Neuronal stem cell (in vitro differentiated cells): Measurements from ENCODE around the gene COL6A1.

Source experiments
- DNase-seq: peaks from one replicate; pipeline ENCODE4 v3.0.0-alpha.2; 2013; ENCODE audit warnings: low spot score
- H2AFZ ChIP-seq: one replicate; pipeline ENCODE4 v1.6.1; 2013; ENCODE audit warnings: mild to moderate bottlenecking, low read length, inconsistent platforms
- H2AK5ac ChIP-seq: 2 replicates; pipeline ENCODE4 v1.6.1; 2013; ENCODE audit warnings: low read depth, mild to moderate bottlenecking, inconsistent platforms, low read length, moderate library complexity, mixed read lengths
- H2BK120ac ChIP-seq: 2 replicates; pipeline ENCODE4 v1.6.1; 2013; ENCODE audit warnings: low read depth, mild to moderate bottlenecking, inconsistent platforms, low read length, moderate library complexity, mixed read lengths
- H2BK12ac ChIP-seq: one replicate; pipeline ENCODE4 v1.6.1; 2013; ENCODE audit warnings: low read length, inconsistent platforms
- H2BK15ac ChIP-seq: 2 replicates; pipeline ENCODE4 v1.6.1; 2013; ENCODE audit warnings: mild to moderate bottlenecking, low read length, inconsistent platforms, mixed read lengths
- H2BK5ac ChIP-seq: one replicate; pipeline ENCODE4 v1.6.1; 2013; ENCODE audit warnings: inconsistent platforms, mild to moderate bottlenecking, low read length, moderate library complexity
- H3K14ac ChIP-seq: one replicate; pipeline ENCODE4 v1.6.1; 2013; ENCODE audit warnings: low read length, inconsistent platforms
- H3K18ac ChIP-seq: 2 replicates; pipeline ENCODE4 v1.6.1; 2013; ENCODE audit warnings: low read length, inconsistent platforms
- H3K23ac ChIP-seq: 2 replicates; pipeline ENCODE4 v1.6.1; 2013; ENCODE audit warnings: low read depth, mild to moderate bottlenecking, mixed read lengths, low read length, inconsistent platforms; ENCODE audit not compliant: poor library complexity
- H3K27ac ChIP-seq: replicated peaks from 3 replicates; pipeline ENCODE4 v1.5.1; 2013; ENCODE audit warnings: low read length, inconsistent platforms
- H3K27me3 ChIP-seq, 3 experiments: 2 replicates each; pipeline ENCODE4 v1.6.1; 2013; ENCODE audit warnings: low read length in 3 of 3, mild to moderate bottlenecking in 2 of 3, inconsistent platforms in 1 of 3, low read depth in 1 of 3, mixed read lengths in 1 of 3, moderate library complexity in 1 of 3; ENCODE audit not compliant: control insufficient read depth in 3 of 3, insufficient read depth in 3 of 3
- H3K36me3 ChIP-seq, 2 donors: replicated peaks in 1 of 2; 2 replicates each; pipeline ENCODE4 v1.6.1; 2013; ENCODE audit warnings: low read length in 2 of 2; ENCODE audit not compliant: control insufficient read depth in 2 of 2, insufficient read depth in 2 of 2
- H3K4ac ChIP-seq: 2 replicates; pipeline ENCODE4 v1.6.1; 2013; ENCODE audit warnings: inconsistent platforms, mild to moderate bottlenecking, low read length, moderate library complexity
- H3K4me1 ChIP-seq, 2 donors: 1 replicate in 1 of 2; 2 replicates in 1 of 2; pipeline ENCODE4 v1.6.1; 2013; ENCODE audit warnings: low read length in 2 of 2, low read depth in 1 of 2; ENCODE audit not compliant: control insufficient read depth in 2 of 2, insufficient read depth in 1 of 2
- H3K4me2 ChIP-seq: one replicate; pipeline ENCODE4 v1.6.1; 2013; ENCODE audit warnings: mild to moderate bottlenecking, low read length, inconsistent platforms; ENCODE audit not compliant: insufficient read depth, poor library complexity, severe bottlenecking
- H3K4me3 ChIP-seq, 2 donors: 2 replicates each; pipeline ENCODE4 v1.5.1; 2013; ENCODE audit warnings: low read length in 2 of 2, mild to moderate bottlenecking in 2 of 2, inconsistent platforms in 1 of 2, moderate library complexity in 1 of 2
- H3K79me1 ChIP-seq: one replicate; pipeline ENCODE4 v1.6.1; 2013; ENCODE audit warnings: low read depth, mild to moderate bottlenecking, inconsistent platforms, low read length, moderate library complexity
- H3K9ac ChIP-seq: one replicate; pipeline ENCODE4 v1.6.1; 2013; ENCODE audit warnings: mild to moderate bottlenecking, low read depth, low read length, inconsistent platforms; ENCODE audit not compliant: poor library complexity
- H3K9me3 ChIP-seq, 2 donors: replicated peaks in 1 of 2; 2 replicates each; pipeline versions ENCODE3 to v1.6.1; 2013; ENCODE audit warnings: low read length in 2 of 2, mild to moderate bottlenecking in 2 of 2, inconsistent platforms in 1 of 2, low read depth in 1 of 2, mixed read lengths in 1 of 2, moderate library complexity in 1 of 2; ENCODE audit not compliant: control insufficient read depth in 2 of 2, insufficient read depth in 1 of 2
- H4K8ac ChIP-seq: one replicate; pipeline ENCODE4 v1.6.1; 2013; ENCODE audit warnings: low read depth, mild to moderate bottlenecking, inconsistent platforms, low read length, moderate library complexity
- H4K91ac ChIP-seq: one replicate; pipeline ENCODE4 v1.6.1; 2013; ENCODE audit warnings: low read length, low read depth, mild to moderate bottlenecking, inconsistent platforms; ENCODE audit not compliant: poor library complexity
- WGBS, 2 donors: extraction: QIAGEN DNeasy Blood & Tissue Kit; methylation state at CpG; one replicate each; pipeline ENCODE4 v1.1.7; 2013; ENCODE audit warnings: missing lambda C conversion rate in 2 of 2, mixed read lengths in 1 of 2; ENCODE audit not compliant: insufficient read length in 2 of 2, insufficient replicate concordance in 1 of 2; ENCODE audit errors: extremely low coverage in 2 of 2; 5-methylcytosine and 5-hydroxymethylcytosine counted together

Gene COL6A1

DNA sequence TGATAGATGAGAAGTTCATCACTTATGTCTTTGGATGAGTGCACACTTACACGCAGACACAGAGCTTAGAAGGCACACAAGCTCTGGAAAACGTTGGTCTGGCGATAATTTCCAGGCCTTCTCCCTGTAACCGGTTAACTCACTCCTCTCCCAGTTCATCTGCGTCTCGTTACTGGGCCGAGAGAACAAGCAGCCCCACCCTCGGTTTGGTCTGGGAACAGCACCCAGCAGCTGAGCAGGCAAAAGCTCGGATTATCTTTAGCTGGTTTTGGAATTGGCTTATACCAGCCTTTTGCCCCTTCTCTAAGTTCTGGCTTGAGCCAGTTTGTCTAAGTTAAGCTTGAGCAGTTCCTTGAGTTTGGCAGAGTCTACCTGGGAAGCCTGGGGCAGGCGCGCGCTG lies 27.3 kb upstream of the COL6A1 start:
- Histone ChIP-seq H3K4me1 (no peaks in the 10 kb centered on the region), H3K27ac (no peak overlapping the region), H3K36me3 (no peaks in the 10 kb centered on the region), H3K9ac (no peak overlapping the region), H3K18ac (no peak overlapping the region), H4K8ac (no peak overlapping the region), H3K4me2 (no peak overlapping the region), H2BK12ac (no peak overlapping the region), H2AK5ac (no peak overlapping the region), H2BK15ac (no peak overlapping the region), H3K4me3 (no peak overlapping the region), H2AFZ (no peak overlapping the region), H3K27me3 (peaks cover 0 to 14% (median 0%) of the 10 kb centered on the region in 3 experiments), H3K79me1 (peaks cover 1% of the 10 kb centered on the region), H3K9me3 (no peaks in the 10 kb centered on the region), H3K23ac (no peak overlapping the region), H3K4ac (no peak overlapping the region), H3K14ac (no peak overlapping the region), H4K91ac (no peak overlapping the region), H2BK120ac (no peak overlapping the region), H2BK5ac (no peak overlapping the region)
- WGBS, 2 donors: no CpG with 5 or more reads among the region's 12 CpGs
- DNase-seq: no peak

- Histone ChIP-seq H3K36me3 (no peaks in the 10 kb centered on the region), H3K14ac (no peak overlapping the region), H2BK5ac (no peak overlapping the region), H2BK120ac (no peak overlapping the region), H3K27ac (no peak overlapping the region), H4K91ac (no peak overlapping the region), H3K18ac (no peak overlapping the region), H4K8ac (no peak overlapping the region), H3K4me1 (no peaks in the 10 kb centered on the region), H3K27me3 (peaks cover 0 to 18% (median 0%) of the 10 kb centered on the region in 3 experiments), H3K4me2 (no peak overlapping the region), H3K9ac (no peak overlapping the region), H3K9me3 (peaks cover 0 to 4% of the 10 kb centered on the region in 2 donors), H3K23ac (no peak overlapping the region), H3K4me3 (no peak overlapping the region), H3K79me1 (peaks cover 1% of the 10 kb centered on the region), H2BK15ac (no peak overlapping the region), H2AFZ (no peak overlapping the region), H3K4ac (no peak overlapping the region), H2AK5ac (no peak overlapping the region), H2BK12ac (no peak overlapping the region)
- no CpG with 5 or more reads among the region's 6 CpGs for WGBS, 2 donors
- no peak for DNase-seq
These were observed 26.6 kb upstream of the COL6A1 start for GRCh38 chr21:45954921-45955320.

DNA sequence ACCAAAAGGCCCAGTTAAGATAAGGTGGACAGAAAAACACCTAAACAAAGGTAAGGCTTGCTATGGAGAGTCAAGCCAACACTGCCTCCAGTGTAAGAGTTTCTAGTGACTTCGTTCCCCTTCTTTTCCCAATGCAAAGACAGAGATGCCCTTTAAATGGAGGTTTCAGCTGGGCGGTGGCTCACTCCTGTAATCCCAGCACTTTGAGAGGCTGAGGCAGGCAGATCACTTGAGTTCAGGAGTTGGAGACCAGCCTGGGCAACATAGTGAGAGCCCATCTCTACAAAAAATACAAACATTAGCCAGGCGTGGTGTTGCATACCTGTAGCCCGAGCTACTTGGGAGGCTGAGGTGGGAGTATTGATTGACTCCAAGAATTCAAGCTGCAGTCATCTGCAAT lies 24.0 kb upstream of the COL6A1 start:
- no peak overlapping the region for H2BK120ac ChIP-seq
- no peak overlapping the region for H4K91ac ChIP-seq
- H3K4ac ChIP-seq: no peak overlapping the region
- H2AFZ ChIP-seq: no peak overlapping the region
- H3K4me3 ChIP-seq: no peak overlapping the region
- no peak overlapping the region for H2BK5ac ChIP-seq
- H3K4me2 ChIP-seq: no peak overlapping the region
- no CpG with 5 or more reads among the region's 4 CpGs for WGBS, 2 donors
- no peak overlapping the region for H3K9ac ChIP-seq
- peaks cover 4 to 8% of the 10 kb centered on the region in 2 donors for H3K9me3 ChIP-seq
- H3K23ac ChIP-seq: no peak overlapping the region
- H2BK12ac ChIP-seq: no peak overlapping the region
- no peaks in the 10 kb centered on the region for H3K4me1 ChIP-seq
- DNase-seq: no peak
- no peak overlapping the region for H3K14ac ChIP-seq
- no peak overlapping the region for H4K8ac ChIP-seq
- H3K27me3 ChIP-seq: peaks cover 0 to 4% (median 0%) of the 10 kb centered on the region in 3 experiments
- no peak overlapping the region for H3K18ac ChIP-seq
- no peaks in the 10 kb centered on the region for H3K36me3 ChIP-seq
- H3K27ac ChIP-seq: no peak overlapping the region
- no peak overlapping the region for H2BK15ac ChIP-seq
- no peak overlapping the region for H2AK5ac ChIP-seq
- H3K79me1 ChIP-seq: no peaks in the 10 kb centered on the region

DNA sequence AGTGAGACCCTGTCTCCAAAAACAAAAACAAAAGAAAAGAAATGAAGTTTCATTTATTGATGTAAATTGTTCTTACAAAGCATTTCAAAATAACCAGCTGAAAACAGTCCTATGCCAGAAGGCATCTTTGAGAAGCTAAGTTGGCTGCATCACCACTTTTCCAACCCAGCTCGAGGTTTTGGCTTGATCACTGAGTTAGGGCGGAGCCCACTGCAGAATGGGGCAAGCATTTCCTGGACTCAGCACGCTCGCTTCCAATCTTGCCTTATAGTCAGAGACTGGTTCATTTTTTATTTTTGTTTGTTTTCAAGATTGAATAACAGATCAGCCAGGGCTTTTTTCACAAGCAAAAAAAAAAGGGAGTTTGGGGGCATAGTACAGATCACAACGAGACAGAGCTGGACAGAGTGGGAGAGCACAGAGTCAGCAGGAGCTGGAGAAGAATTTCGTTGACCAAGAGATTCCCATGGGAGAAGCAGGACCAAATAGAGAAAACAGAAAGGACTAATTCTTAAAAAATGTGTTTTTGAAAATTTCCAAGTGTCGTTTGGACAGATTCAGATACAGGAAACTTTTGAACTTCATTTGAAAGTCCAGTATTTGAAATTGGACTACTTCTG lies 23.5 kb upstream of the COL6A1 start:
- Histone ChIP-seq H4K8ac (no peak overlapping the region), H3K4me1 (no peaks in the 10 kb centered on the region), H2BK12ac (no peak overlapping the region), H3K36me3 (no peaks in the 10 kb centered on the region), H3K4ac (no peak overlapping the region), H3K9ac (no peak overlapping the region), H3K9me3 (peaks cover 4 to 8% of the 10 kb centered on the region in 2 donors), H2BK120ac (no peak overlapping the region), H2AK5ac (no peak overlapping the region), H3K27ac (no peak overlapping the region), H2BK5ac (no peak overlapping the region), H2AFZ (no peak overlapping the region), H3K27me3 (peaks cover 0 to 4% (median 0%) of the 10 kb centered on the region in 3 experiments), H4K91ac (no peak overlapping the region), H3K14ac (no peak overlapping the region), H3K23ac (no peak overlapping the region), H2BK15ac (no peak overlapping the region), H3K4me3 (no peak overlapping the region), H3K4me2 (no peak overlapping the region), H3K79me1 (no peaks in the 10 kb centered on the region), H3K18ac (no peak overlapping the region)
- no peak for DNase-seq
- no CpG with 5 or more reads among the region's 7 CpGs for WGBS, 2 donors
